Activated CD8-positive, alpha-beta memory T cell treated with anti-CD3 and anti-CD28 coated beads for 1 hour (primary cell): Measurements from ENCODE around the gene RYR2.
"Not testable (repeated sequence)": the region's sequence is repeated elsewhere in the genome, so short reads cannot be mapped to it uniquely, and the experiment has no call there.

Experiments
- DNase-seq, 2 donors: peaks; one replicate each; pipeline ENCODE4 v3.0.0-alpha.2; 2020; ENCODE audit warnings: low read depth in 1 of 2; ENCODE audit errors: extremely low read depth in 1 of 2

Gene RYR2

DNA sequence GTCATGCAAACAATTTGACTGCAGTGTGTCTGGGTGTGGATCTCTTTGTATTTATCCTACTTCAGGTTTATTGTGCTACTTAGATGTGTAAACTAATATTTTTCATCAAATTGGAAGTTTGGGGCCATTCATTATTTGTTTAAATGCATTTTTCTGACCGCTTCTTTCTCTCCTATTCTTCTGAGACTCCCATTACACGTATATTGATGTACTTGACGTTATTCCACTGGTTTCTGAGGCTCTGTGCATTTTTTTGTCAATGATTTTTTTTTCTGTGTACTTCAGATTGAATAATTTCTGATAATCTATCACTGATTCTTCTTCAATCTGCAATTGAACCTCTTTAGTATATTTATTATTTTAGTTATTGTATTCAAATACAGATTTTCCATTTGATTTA is 276.8 kb downstream of the RYR2 start:
- no peak for DNase-seq

DNA sequence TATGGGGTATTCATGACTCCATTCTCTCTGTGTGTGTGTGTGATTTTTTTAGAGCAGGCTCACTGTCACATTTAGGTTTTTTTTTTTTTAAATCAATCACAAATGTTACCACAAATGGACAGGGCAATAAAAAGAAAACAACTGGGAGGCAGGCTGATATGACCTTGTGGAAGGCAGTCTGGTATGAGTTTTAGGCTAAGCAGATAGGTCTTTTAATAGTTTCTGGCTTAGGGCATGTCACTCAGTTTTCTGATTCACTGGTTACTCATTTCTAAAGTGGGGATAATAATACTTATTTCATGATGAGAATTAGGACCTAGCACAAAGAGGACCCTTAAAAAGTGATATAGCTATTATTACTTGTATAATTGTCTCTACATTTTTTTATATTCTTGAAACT is 278.9 kb downstream of the RYR2 start:
- no peak for DNase-seq

DNA sequence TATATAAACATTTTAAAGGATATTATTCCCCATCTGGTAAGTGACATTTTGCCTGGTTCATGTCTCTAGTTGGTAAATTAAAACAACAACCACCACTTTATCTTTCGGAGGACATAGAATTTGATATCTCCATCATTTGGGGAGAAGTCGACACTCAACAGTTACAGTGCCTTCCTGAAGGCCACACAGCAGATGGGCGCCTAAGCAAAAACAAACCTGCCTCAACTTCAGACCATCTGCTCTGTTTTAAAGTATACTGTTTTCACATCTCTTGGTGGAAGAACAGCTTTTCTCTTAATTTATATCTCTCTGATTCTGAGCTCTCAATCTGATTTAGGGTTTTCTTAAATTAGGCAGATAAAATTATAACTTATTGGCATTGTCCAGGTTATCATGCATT is 282.2 kb downstream of the RYR2 start:
- no peak for DNase-seq

GRCh38 chr1:237327061-237327460 is 285.1 kb downstream of the RYR2 start:
- DNase-seq, result no peak

GRCh38 chr1:237340892-237341291 is 298.9 kb downstream of the RYR2 start:
- no peak for DNase-seq

GRCh38 chr1:237341391-237341790 is 299.4 kb downstream of the RYR2 start:
- DNase-seq, result no peak

DNA sequence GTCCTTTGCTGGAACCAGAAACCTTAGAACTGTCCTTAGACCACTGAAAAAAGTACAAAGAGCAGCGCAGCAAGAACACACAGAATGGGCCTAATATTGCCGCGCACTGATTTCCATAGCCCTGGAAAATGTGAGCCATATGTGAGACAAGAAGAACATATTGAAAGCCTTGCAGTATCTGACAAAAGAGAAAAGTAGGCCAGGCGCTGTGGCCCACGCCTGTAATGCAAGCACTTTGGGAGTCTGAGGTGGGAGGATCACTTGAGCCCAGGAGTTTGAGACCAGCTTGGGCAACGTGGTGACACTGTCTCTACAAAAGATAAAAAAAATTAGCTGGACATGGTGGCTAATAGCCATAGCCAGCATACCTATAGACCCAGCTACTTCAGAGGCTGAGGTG is 300.7 kb downstream of the RYR2 start:
- no peak for DNase-seq

- no peak for DNase-seq
These were observed 310.8 kb downstream of the RYR2 start for GRCh38 chr1:237352747-237353146.

- no peak for DNase-seq
These were observed 311.9 kb downstream of the RYR2 start for GRCh38 chr1:237353918-237354317.

DNA sequence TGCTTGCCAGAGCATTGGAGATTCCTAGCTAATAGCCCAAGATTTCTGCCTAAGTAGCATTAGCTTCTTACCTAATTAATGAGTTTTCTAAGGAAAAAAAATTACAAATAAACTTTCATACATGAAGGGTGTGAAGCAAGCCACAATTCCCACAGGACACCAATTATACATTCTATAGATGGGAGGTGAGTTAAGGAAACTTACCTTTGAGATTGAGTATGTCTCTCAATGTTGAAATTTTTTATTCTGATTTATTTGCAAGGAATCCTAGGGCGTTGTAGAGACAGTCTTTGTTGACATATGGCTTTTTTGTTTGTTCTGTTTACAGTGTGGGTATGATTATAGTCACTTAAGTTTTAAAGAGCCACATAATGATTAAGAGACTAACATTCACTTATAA is 313.0 kb downstream of the RYR2 start:
- no peak for DNase-seq

GRCh38 chr1:237358555-237358954 is 316.6 kb downstream of the RYR2 start:
- no peak for DNase-seq

DNA sequence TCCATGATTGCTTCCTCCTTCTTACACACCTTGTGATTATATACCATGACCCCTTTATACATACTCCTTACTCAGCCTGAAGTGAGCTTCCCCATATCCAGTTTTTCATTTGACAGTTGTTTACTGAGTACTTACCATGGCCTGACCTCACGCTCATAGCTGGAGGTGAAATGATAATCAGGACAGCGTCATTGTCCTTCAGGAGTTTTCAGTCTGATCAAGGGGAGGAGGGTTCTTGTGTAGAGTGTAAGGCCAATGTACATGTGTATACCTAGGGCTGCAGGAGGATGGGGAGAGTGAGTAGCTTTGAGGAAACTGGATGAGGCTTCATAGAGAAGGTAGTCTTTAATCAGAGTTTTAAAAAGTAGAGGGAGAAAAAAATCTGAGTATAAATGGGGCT is 325.8 kb downstream of the RYR2 start:
- no peak for DNase-seq

GRCh38 chr1:237371477-237371876 is 329.5 kb downstream of the RYR2 start:
- DNase-seq, result not testable (repeated sequence)

DNA sequence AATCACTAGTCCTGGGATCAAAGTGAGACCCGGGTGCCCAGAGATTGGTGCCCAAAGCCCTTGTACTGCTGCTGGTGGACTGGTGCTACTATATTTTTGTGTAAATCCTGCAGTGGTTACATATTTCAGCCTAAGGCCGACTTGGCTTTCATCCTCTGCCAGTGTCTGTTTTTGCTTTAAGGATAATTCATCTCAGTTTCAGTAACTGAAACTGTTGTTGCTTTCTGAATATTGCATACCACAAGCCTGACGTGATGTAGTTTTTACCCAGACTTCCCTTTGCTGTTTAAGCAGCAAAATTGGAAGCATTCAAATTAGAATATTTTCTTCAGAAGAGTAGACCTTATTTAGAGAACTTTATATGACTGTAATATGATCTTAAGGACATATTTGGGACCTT is 341.8 kb downstream of the RYR2 start:
- no peak for DNase-seq

DNA sequence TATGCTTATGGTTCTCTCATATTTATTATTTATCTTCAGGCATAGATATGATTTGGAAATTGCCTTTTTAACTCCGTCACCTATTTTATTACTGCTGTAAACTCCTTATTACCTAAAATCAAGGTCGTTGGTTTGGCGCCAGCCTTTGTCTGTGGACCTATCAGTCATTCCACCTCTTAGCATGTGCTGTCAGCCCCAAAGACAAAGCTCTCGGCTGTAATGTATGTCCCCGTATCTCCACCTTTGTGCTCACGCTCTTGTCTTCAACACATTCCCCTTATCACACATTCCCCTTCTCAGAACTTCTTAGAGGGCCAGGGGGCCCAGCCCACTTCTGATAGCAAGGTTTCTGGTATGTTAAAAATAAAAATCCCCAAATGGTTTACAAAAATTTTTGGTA is 342.2 kb downstream of the RYR2 start:
- DNase-seq, result no peak

DNA sequence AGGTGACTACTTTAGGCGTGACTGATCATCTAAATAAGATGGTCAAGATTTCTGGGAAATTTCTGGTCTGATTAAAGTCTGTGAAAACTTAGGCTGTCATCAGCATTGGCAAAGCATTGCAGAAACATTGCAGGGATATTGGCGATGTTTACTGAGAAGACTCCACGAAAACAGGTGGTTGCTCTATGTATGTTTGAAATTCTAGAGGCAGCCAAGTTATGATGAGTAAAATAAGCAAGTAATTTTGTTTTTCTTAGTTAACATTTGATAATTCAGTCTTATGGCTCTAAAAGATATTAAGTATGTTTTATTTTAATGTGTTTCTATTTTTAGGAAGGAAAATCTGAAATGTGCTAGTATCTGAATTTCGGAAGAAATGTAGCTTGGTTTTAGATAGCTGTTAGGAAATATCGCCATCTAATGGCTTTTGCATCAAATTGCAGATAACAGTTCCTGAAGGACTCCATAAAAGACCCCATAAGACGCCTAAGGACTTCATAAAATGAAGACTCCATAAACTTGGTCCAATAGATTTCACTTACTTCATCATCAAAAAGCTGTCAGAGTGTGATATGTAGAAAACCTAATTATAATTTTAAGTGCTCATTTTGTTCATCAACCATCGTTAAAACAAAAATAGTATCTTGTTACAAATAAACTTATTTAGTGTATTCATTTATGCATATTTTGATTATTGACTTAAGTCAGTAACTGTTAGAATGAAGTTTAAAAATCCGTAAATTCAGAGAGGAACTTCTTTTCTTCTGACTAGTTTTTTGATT is 344.6 kb downstream of the RYR2 start:
- DNase-seq, result no peak

- DNase-seq, result no peak
These were observed 345.1 kb downstream of the RYR2 start for GRCh38 chr1:237387144-237387505.

- DNase-seq, result no peak
These were observed 348.8 kb downstream of the RYR2 start for GRCh38 chr1:237390823-237391222.

DNA sequence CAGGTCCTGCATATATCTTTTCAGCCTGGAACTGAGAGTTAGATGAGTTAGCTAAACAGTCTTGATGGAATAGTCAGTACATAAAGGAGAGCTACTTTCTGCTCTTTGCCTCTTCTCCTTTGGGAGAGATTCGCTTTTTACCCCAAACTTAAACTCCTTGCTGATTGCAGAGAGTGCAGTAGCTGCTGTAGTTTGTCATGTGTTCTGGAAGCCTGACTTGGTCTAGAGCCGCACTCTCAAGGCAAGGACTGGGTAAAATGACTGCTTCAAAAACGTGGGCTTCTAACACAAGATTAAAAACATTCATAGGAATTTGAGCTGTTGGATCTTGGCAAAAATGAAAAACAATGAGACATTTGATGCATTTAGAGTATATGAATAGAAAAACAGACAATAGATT is 351.6 kb downstream of the RYR2 start:
- no peak for DNase-seq

DNA sequence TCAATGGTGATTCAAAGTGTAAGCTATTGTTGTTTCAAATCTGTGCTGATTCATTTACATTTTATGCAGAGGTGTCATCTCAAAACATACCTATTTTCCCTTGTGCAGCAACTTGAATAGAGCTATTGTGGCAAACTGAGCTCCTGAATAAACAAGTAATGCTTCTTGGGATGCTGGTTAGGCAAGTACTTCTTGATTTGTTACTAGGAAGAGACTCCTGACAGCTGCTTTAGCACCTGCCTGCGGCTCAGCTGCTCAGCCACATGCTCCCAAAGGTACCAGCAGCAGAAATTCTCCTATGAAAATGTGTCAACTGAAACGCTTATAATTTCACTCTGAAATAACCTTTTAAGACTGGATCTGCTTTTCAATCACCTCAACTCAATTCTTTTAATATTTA is 352.3 kb downstream of the RYR2 start:
- DNase-seq, result no peak

GRCh38 chr1:237396426-237396825 is 354.4 kb downstream of the RYR2 start:
- no peak for DNase-seq

- DNase-seq, result no peak
These were observed 356.8 kb downstream of the RYR2 start for GRCh38 chr1:237398751-237399150.

DNA sequence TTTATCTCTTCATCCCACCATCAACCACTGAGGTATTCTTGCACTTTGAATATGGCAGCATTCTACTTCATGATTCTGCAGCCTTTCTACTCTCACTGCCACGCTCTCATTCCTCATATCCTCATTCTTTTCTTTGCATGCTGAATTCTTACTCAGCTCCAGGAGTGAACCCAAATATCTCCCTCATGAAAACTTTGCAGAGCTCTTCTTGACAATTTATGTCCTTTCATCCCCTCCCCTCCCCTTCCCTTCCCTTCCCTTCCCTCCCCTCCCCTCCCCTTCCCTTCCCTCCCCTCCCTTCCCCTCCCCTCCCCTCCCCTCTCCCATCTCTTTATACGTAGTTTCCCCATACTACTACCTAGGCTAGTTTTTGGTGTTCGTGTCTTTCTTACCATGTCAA is 363.9 kb downstream of the RYR2 start:
- DNase-seq, result no peak
